ENCODE data around the gene SSC4D.
"Not testable (repeated sequence)": the region's sequence is repeated elsewhere in the genome, so short reads cannot be mapped to it uniquely, and the experiment has no call there.

The SSC4D gene

DNA sequence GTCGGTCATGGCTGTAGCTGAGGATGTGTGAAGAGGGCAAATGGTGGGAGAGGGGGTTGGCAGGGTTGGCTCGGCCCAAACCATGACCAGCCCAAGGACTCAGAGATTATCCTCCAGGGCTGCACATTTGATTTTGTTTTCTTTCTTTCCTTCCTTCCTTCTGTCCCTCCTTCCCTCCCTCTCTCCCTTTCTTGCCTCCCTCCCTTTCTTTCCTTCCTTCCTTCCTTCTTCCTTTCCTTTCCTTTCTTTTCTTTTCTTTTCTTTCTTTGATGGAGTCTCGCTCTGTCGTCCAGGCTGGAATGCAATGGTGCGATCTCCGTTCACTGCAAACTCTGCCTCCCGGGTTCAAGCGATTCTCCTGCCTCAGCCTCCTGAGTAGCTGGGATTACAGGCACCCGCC, 3.8 kb downstream of the SSC4D start:
- no peak overlapping the region for H3K27ac ChIP-seq (ENCODE audit: low read depth, low read length)
- no peak for TF ChIP-seq EZH2phosphoT487 (IDR thresholded peaks at IDR 0.05; ENCODE audit: borderline replicate concordance, low read length)
- TF ChIP-seq, protein P1, sequence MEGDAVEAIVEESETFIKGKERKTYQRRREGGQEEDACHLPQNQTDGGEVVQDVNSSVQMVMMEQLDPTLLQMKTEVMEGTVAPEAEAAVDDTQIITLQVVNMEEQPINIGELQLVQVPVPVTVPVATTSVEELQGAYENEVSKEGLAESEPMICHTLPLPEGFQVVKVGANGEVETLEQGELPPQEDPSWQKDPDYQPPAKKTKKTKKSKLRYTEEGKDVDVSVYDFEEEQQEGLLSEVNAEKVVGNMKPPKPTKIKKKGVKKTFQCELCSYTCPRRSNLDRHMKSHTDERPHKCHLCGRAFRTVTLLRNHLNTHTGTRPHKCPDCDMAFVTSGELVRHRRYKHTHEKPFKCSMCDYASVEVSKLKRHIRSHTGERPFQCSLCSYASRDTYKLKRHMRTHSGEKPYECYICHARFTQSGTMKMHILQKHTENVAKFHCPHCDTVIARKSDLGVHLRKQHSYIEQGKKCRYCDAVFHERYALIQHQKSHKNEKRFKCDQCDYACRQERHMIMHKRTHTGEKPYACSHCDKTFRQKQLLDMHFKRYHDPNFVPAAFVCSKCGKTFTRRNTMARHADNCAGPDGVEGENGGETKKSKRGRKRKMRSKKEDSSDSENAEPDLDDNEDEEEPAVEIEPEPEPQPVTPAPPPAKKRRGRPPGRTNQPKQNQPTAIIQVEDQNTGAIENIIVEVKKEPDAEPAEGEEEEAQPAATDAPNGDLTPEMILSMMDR (IDR thresholded peaks at IDR 0.05; ENCODE audit: low read depth, low read length, poor library complexity, severe bottlenecking) = no peak

GRCh38 chr7:76403780-76404494, 5.6 kb downstream of the SSC4D start:
- no peaks in the 10 kb centered on the region for H3K9me3 ChIP-seq (ENCODE audit: control insufficient read depth, insufficient read depth, low read length)
- H3K36me3 ChIP-seq (ENCODE audit: control insufficient read depth, low read length) = no peaks in the 10 kb centered on the region
- H4K20me1 ChIP-seq (ENCODE audit: control insufficient read depth, insufficient read depth, low read depth, low read length) = no peaks in the 10 kb centered on the region
- H3F3A ChIP-seq (ENCODE audit: control insufficient read depth, insufficient read depth) = no peaks in the 10 kb centered on the region
- no peak overlapping the region for H3K27ac ChIP-seq (ENCODE audit: low read depth, low read length)
- H3K4me3 ChIP-seq (ENCODE audit: low read length) = no peak overlapping the region
- H3K4me2 ChIP-seq (ENCODE audit: low read length) = no peak overlapping the region
- no peaks in the 10 kb centered on the region for H3K9me2 ChIP-seq (replicated peaks; ENCODE audit: control insufficient read depth, low read length)
- no peak for TF ChIP-seq EZH2phosphoT487 (IDR thresholded peaks at IDR 0.05; ENCODE audit: borderline replicate concordance, low read length)
- TF ChIP-seq, protein P1 (IDR thresholded peaks at IDR 0.05; ENCODE audit: low read depth, low read length, poor library complexity, severe bottlenecking) = no peak
- peaks cover 8% of the 10 kb centered on the region for H3K4me1 ChIP-seq (ENCODE audit: control insufficient read depth, low read length)
- H3K27me3 ChIP-seq (ENCODE audit: control insufficient read depth, low read length) = peaks cover 18% of the 10 kb centered on the region
- no peaks in the 10 kb centered on the region for H3K79me2 ChIP-seq (ENCODE audit: control insufficient read depth, low read length)

More for the DNA sequence above, 3.8 kb downstream of the SSC4D start:
- Histone ChIP-seq H3K9me2 (replicated peaks; ENCODE audit: control insufficient read depth, low read length) (no peaks in the 10 kb centered on the region), H3K27me3 (ENCODE audit: control insufficient read depth, low read length) (peaks cover 23% of the 10 kb centered on the region), H3K79me2 (ENCODE audit: control insufficient read depth, low read length) (no peaks in the 10 kb centered on the region), H3K36me3 (ENCODE audit: control insufficient read depth, low read length) (no peaks in the 10 kb centered on the region), H4K20me1 (ENCODE audit: control insufficient read depth, insufficient read depth, low read depth, low read length) (no peaks in the 10 kb centered on the region), H3K4me3 (ENCODE audit: low read length) (no peak overlapping the region), H3K4me1 (ENCODE audit: control insufficient read depth, low read length) (peaks cover 8% of the 10 kb centered on the region), H3K4me2 (ENCODE audit: low read length) (no peak overlapping the region), H3K9me3 (ENCODE audit: control insufficient read depth, insufficient read depth, low read length) (no peaks in the 10 kb centered on the region), H3F3A (ENCODE audit: control insufficient read depth, insufficient read depth) (no peaks in the 10 kb centered on the region)

- H3K79me2 ChIP-seq (ENCODE audit: control insufficient read depth, low read length); H4K20me1 ChIP-seq (ENCODE audit: control insufficient read depth, insufficient read depth, low read depth, low read length); H3K27me3 ChIP-seq (ENCODE audit: control insufficient read depth, low read length); H3K4me2 ChIP-seq (ENCODE audit: low read length); H3K9me2 ChIP-seq (replicated peaks; ENCODE audit: control insufficient read depth, low read length); H3F3A ChIP-seq (ENCODE audit: control insufficient read depth, insufficient read depth); H3K9me3 ChIP-seq (ENCODE audit: control insufficient read depth, insufficient read depth, low read length); H3K4me3 ChIP-seq (ENCODE audit: low read length); H3K27ac ChIP-seq (ENCODE audit: low read depth, low read length); H3K36me3 ChIP-seq (ENCODE audit: control insufficient read depth, low read length); H3K4me1 ChIP-seq (ENCODE audit: control insufficient read depth, low read length): not testable (repeated sequence)
Measured at GRCh38 chr7:76403097-76403496, 6.4 kb downstream of the SSC4D start.

DNA sequence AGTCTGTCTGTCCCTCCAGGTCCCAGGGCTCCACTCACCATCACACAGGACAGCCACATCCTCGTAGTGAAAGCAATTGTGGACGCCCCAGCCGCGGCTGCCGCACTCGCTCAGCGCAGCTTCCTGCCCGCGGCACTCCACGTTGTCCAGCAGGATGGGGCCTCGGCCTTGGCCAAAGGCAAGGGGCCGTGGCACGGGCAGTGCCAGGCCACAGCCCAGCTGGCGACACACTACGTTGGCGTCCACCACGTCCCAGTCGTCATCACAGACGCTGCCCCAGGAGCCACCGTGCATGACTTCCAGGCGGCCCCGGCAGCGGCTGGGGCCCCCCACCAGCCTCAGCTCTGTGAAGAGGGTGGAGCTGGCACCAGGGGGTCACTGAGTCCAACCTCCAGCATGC, 9.2 kb downstream of the SSC4D start:
- H3K9me2 ChIP-seq (replicated peaks; ENCODE audit: control insufficient read depth, low read length) = no peaks in the 10 kb centered on the region
- H3F3A ChIP-seq (ENCODE audit: control insufficient read depth, insufficient read depth) = peaks cover 5% of the 10 kb centered on the region; the same call in 1 of the 2 replicates
- H3K4me1 ChIP-seq (ENCODE audit: control insufficient read depth, low read length) = peaks cover 26% of the 10 kb centered on the region
- H3K27me3 ChIP-seq (ENCODE audit: control insufficient read depth, low read length) = peaks cover 4% of the 10 kb centered on the region; the same call in 1 of the 2 replicates
- TF ChIP-seq, protein P1 (IDR thresholded peaks at IDR 0.05; ENCODE audit: low read depth, low read length, poor library complexity, severe bottlenecking) = no peak
- TF ChIP-seq EZH2phosphoT487 (IDR thresholded peaks at IDR 0.05; ENCODE audit: borderline replicate concordance, low read length) = no peak
- no peak overlapping the region for H3K27ac ChIP-seq (ENCODE audit: low read depth, low read length)
- no peaks in the 10 kb centered on the region for H3K36me3 ChIP-seq (ENCODE audit: control insufficient read depth, low read length)
- no peaks in the 10 kb centered on the region for H4K20me1 ChIP-seq (ENCODE audit: control insufficient read depth, insufficient read depth, low read depth, low read length)
- no peaks in the 10 kb centered on the region for H3K79me2 ChIP-seq (ENCODE audit: control insufficient read depth, low read length)
- no peak overlapping the region for H3K4me2 ChIP-seq (ENCODE audit: low read length)
- H3K9me3 ChIP-seq (ENCODE audit: control insufficient read depth, insufficient read depth, low read length) = no peaks in the 10 kb centered on the region
- no peak overlapping the region for H3K4me3 ChIP-seq (ENCODE audit: low read length)

Data from DOHH2 (cell line).